Keratinocyte (primary cell): ENCODE measurements around the gene MFAP4. TPM values are rescaled to one million over a fixed set of nuclear protein-coding genes. Genes with fewer than 3 reads are reported as not detected.

Source experiments
- DNase-seq: peaks from one replicate; pipeline ENCODE4 v3.0.0-alpha.2; 2011; ENCODE audit warnings: low read depth, missing footprints, low spot score
- FAIRE-seq: peaks from 2 replicates; lab custom pipeline; 2011; peaks lifted over from hg19 to GRCh38; lab: Jason Lieb, UNC
- H2AFZ ChIP-seq: 2 replicates; pipeline ENCODE4 v1.6.0; 2012; ENCODE audit warnings: low read length, control low read depth, inconsistent platforms; ENCODE audit not compliant: control insufficient read depth
- H3K27ac ChIP-seq: 2 replicates; pipeline ENCODE4 v1.5.1; 2011; ENCODE audit warnings: low read length; ENCODE audit not compliant: control insufficient read depth, insufficient read depth
- H3K27me3 ChIP-seq: 3 replicates; pipeline ENCODE4 v1.6.0; 2011; ENCODE audit warnings: low read length; ENCODE audit not compliant: control insufficient read depth, insufficient read depth; ENCODE audit errors: extremely low read depth
- H3K36me3 ChIP-seq, 2 experiments: 2 replicates in 1 of 2; 3 replicates in 1 of 2; pipeline ENCODE4 v1.5.1; 2011; ENCODE audit warnings: low read length in 2 of 2, mild to moderate bottlenecking in 1 of 2; ENCODE audit not compliant: control insufficient read depth in 2 of 2, insufficient read depth in 2 of 2; ENCODE audit errors: extremely low read depth in 1 of 2
- H3K4me1 ChIP-seq: 3 replicates; pipeline ENCODE4 v1.5.1; 2011; ENCODE audit warnings: low read length; ENCODE audit not compliant: control insufficient read depth, insufficient read depth; ENCODE audit errors: extremely low read depth
- H3K4me2 ChIP-seq: 3 replicates; pipeline ENCODE4 v1.6.0; 2011; ENCODE audit warnings: low read depth, low read length; ENCODE audit not compliant: control insufficient read depth, insufficient read depth; ENCODE audit errors: extremely low read depth
- H3K4me3 ChIP-seq, 3 experiments: fragments of 200-600 bp in 1 of 3; sonication (generic) in 1 of 3; 2 replicates in 2 of 3; 3 replicates in 1 of 3; pipeline ENCODE4 v1.5.1; 2011 to 2016; ENCODE audit warnings: low read length in 3 of 3, mild to moderate bottlenecking in 3 of 3, control low read depth in 2 of 3, inconsistent platforms in 1 of 3, low read depth in 1 of 3, mixed read lengths in 1 of 3, mixed run types in 1 of 3, moderate library complexity in 1 of 3; ENCODE audit not compliant: control insufficient read depth in 2 of 3, insufficient read depth in 2 of 3; ENCODE audit errors: extremely low read depth in 1 of 3
- H3K79me2 ChIP-seq: 2 replicates; pipeline ENCODE4 v1.6.0; 2012; ENCODE audit warnings: low read length; ENCODE audit not compliant: control insufficient read depth, insufficient read depth
- H3K9ac ChIP-seq: 3 replicates; pipeline ENCODE4 v1.6.0; 2011; ENCODE audit warnings: low read length; ENCODE audit not compliant: control insufficient read depth, insufficient read depth; ENCODE audit errors: extremely low read depth
- H3K9me1 ChIP-seq: 3 replicates; pipeline ENCODE4 v1.6.0; 2011; ENCODE audit warnings: low read length; ENCODE audit not compliant: control insufficient read depth, insufficient read depth; ENCODE audit errors: extremely low read depth
- H3K9me3 ChIP-seq: 2 replicates; pipeline ENCODE4 v1.5.1; 2012; ENCODE audit warnings: low read depth, low read length; ENCODE audit not compliant: control insufficient read depth
- H4K20me1 ChIP-seq: 3 replicates; pipeline ENCODE4 v1.6.0; 2011; ENCODE audit warnings: low read length; ENCODE audit not compliant: control insufficient read depth, insufficient read depth; ENCODE audit errors: extremely low read depth
- CTCF ChIP-seq, 3 experiments: IDR thresholded peaks in 1 of 3; conservative IDR thresholded peaks in 1 of 3; optimal IDR thresholded peaks in 1 of 3; 2 replicates in 2 of 3; 3 replicates in 1 of 3; pipeline versions ENCODE3 to v1.5.1; 2011; ENCODE audit warnings: low read length in 3 of 3, mild to moderate bottlenecking in 3 of 3, moderate library complexity in 2 of 3, control low read depth in 1 of 3, inconsistent platforms in 1 of 3; ENCODE audit not compliant: insufficient read depth in 2 of 3; ENCODE audit errors: extremely low read depth in 1 of 3
- EZH2 ChIP-seq: IDR thresholded peaks from one replicate; pipeline ENCODE4 v1.6.1; 2012; ENCODE audit warnings: inconsistent platforms, mild to moderate bottlenecking, low read length, moderate library complexity
- dilution Hi-C: fragments of 300-500 bp; cut with MboI; formaldehyde crosslinking; loops from one replicate; pipeline ENCODE4 v1.7.0; 2020; ENCODE audit warnings: low sequenced_read_pairs; ENCODE audit not compliant: extremely low pct_ligation_motif_present
- polyA plus RNA-seq, 5 experiments: library from polyadenylated mRNA; depleted of rRNA in 3 of 5; stranded (reverse) in 3 of 5; stranded (forward) in 1 of 5; unstranded in 1 of 5; fragments of >200 nt; gene quantifications; 1 replicate in 1 of 5; 2 replicates in 3 of 5; 3 replicates in 1 of 5; pipeline versions ENCODE4 v1.2.1 to v1.2.3, GENCODE V29; 2011 to 2012; ENCODE audit warnings: missing spikeins in 2 of 5, low read depth in 1 of 5, low replicate concordance in 1 of 5

The MFAP4 gene
- polyA plus RNA-seq, 1 donor (not counting 4 experiments of a cell fraction or from before 2014, with no cell fraction given): not detected

DNA sequence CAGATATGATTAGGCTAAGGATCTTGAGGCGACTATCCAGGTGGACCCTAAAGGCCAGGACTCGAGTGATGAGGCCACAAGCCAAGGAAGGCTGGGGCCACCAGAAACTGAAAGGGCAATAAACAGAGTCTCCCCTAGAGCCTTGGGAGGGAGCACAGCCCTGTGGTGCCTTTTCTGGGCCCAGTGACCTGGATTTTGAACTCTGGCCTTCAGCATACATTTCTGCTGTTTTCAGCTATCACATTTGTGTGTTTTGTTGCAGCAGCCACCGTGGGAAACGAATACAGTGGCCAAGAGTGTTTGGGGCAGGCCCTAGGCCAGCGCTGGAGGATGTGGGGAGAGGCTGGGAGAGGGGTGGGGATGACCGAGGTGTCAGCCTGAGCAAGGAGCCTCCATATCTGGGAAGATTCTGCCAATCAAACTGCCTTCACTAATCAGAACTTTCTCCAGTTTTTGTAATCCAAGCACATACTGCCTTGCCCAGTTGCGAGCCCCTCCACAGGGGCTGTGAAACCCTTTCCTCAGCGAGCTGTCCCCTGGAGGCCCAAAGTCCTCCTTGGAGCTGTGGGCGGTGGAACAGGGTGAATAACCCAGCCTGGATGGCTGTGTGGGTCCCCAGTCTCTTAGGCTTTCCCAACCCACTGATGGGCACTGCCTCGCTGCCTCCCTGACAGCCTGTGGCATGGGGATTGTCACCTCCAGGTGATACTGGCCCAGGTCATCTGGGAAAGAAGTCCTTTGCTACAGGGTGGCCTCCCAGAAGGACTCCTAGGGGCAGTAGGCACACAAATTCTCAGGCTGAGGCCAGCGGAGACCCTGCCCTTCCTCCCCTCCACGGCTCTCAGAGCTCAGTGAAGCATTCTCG lies 41.3 kb downstream of the MFAP4 start:
- Histone ChIP-seq H4K20me1 (no peaks in the 10 kb centered on the region), H3K9me3 (no peaks in the 10 kb centered on the region), H3K27me3 (no peaks in the 10 kb centered on the region), H3K36me3 (no peaks in the 10 kb centered on the region), H3K9ac (no peak overlapping the region), H3K4me3 (no peak overlapping the region), H2AFZ (no peak overlapping the region), H3K4me2 (no peak overlapping the region), H3K27ac (no peak overlapping the region), H3K79me2 (no peaks in the 10 kb centered on the region), H3K9me1 (no peaks in the 10 kb centered on the region), H3K4me1 (peaks cover 26% of the 10 kb centered on the region)
- TF ChIP-seq CTCF (optimal IDR thresholded peaks at IDR 0.05 in 1 of 3, IDR thresholded peaks at IDR 0.05 in 1 of 3, conservative IDR thresholded peaks at IDR 0.05 in 1 of 3; ENCODE audit: extremely low read depth in 1 of 3, insufficient read depth in 2 of 3, low read length in 3 of 3) (no peak), EZH2 (no peak)
- DNase-seq (no peak), FAIRE-seq (no peak)
- dilution Hi-C loops: no loop called here

GRCh38 chr17:19345067-19345460 lies 41.9 kb downstream of the MFAP4 start:
- FAIRE-seq: no peak

More at GRCh38 chr17:19345067-19345460, 41.9 kb downstream of the MFAP4 start:
- Histone ChIP-seq H3K9me3 (no peaks in the 10 kb centered on the region), H3K4me3 (no peak overlapping the region), H2AFZ (no peak overlapping the region), H3K79me2 (no peaks in the 10 kb centered on the region), H3K9ac (no peak overlapping the region), H4K20me1 (no peaks in the 10 kb centered on the region), H3K4me2 (no peak overlapping the region), H3K36me3 (no peaks in the 10 kb centered on the region), H3K27me3 (no peaks in the 10 kb centered on the region), H3K27ac (no peak overlapping the region), H3K9me1 (no peaks in the 10 kb centered on the region), H3K4me1 (peaks cover 26% of the 10 kb centered on the region)
- no peak for TF ChIP-seq EZH2
- no peak for TF ChIP-seq CTCF (optimal IDR thresholded peaks at IDR 0.05 in 1 of 3, IDR thresholded peaks at IDR 0.05 in 1 of 3, conservative IDR thresholded peaks at IDR 0.05 in 1 of 3; ENCODE audit: extremely low read depth in 1 of 3, insufficient read depth in 2 of 3, low read length in 3 of 3)
- no peak for DNase-seq
- dilution Hi-C loops: no loop called here
